HG03039 (cell line): Measurements from ENCODE around the gene FAM222A.

Experiments
- ATAC-seq: cut with Tn5 transposase; IDR thresholded peaks from one replicate; pipeline ENCODE4 v1.9.1; 2021; ENCODE audit warnings: mild to moderate bottlenecking, moderate library complexity; ENCODE audit not compliant: unreplicated experiment

Gene FAM222A

DNA sequence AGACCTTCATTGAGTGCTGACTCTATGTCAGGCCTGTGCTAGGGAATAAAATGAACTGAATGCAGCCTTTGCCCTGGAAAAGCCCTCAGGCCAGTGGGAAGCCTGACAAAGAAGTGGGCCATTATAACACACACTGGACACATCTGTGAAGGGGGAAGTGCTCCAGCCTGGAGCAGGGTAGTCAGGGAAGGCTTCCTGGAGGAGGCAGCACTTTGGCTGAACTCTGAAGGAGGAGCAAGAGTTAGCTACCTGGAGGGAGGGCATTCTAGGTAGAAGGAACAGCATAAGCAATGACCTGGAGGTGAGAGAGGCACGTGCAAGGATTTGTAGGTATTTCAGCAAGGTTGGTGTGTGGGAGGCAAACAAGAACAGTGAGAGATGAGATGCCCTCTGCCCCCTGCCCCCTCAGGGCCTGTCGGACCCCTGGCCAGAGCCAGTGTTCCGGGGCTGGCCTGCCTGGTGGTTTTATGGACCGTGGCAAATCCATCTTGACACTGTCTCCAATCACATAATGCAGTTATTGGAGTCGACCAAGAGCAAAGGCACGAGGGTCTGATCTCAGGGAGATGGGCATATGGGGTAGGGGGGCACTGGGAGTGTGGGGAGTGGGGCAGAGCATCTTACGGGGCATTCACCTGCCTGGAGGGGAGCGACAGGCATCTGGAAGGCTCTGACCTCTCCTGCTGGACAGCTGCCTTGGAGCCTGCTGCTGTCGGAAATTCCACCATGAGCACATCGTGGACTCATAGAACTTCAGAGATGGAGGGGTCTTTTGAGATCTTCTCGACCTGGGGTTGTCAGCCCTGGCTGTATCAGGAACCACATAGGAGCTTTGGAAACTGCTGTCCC, 2.7 kb upstream of the FAM222A start:
- ATAC-seq = no peak

DNA sequence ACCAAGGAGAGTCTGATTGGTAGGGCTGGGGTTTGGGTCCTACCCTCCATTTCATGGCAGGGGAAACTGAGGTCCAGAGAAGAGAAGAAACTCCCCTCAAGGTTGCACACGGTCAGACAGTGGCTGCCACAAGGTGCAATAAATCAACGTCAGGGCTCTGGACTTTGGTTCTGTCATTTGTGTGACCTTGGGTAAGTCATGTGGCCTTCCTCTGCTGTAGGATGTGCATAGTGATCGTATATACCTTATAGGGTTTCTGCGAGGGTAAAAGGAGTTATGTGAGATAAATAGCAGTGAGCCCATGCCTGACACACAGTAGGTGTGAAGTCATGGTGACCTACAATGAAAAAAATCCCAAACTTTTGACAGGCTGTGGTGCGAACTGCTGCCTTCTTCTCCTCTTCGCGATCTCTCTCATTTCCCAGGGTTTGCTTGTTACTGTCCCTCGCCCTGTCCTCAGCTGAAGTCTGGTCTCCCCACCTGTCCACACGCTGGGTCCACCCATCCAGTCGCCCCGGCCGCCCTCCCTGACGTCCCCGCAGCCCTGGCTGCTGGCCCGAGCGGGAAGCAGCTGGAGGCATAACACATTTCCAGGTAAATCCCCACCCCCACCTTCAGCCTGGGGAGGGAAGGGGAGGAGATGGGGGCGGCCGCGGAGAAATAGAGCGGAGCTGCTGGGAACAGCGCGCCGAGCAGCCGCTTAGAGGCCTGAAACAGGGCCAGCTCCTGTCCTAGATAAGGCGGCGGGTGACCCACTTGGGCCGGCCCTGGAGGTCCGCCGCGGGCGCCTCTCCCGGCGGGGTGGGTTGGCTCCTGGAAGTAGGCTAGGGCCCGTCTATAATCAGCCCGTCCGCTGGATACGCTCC, 1.8 kb upstream of the FAM222A start:
- ATAC-seq = no peak

DNA sequence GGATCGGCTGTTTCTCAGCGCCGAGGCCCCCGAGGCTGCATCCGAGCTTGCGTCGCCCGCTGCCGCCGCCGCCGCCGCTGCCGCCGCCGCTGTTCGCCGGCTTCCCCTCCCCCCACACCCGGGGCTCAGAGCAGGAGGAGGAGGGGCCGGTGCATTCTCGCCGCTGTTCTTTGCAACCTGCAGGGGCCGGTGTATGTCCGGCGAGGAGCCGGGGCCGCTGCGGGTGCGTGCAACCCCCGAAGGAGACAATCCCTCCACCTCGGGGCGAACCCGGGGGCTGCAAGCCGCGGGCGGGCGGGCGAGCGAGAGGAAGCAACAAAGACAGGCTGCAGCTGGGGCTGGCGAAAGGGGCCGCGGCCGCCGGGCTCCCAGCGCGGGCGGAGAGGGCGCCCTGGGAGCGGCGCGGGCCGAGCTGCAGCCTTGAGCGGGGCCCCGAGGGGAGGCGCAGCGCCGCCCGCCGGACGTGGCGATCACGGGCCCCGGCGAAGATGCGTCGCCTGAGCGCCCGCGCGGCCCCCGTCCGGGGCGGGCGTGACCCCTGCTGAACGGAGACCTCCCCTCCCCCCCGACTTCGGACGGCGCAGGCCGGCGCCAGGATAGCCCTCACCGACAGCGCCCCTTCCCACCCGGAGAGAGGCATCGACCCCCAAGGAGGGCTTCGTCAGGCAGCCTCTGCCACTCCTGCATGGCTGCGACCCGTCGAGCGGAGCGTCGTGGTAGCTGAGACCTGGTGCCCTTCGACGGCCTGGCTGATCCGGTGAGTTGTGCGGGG, 702 bp downstream of the FAM222A start:
- no peak for ATAC-seq

DNA sequence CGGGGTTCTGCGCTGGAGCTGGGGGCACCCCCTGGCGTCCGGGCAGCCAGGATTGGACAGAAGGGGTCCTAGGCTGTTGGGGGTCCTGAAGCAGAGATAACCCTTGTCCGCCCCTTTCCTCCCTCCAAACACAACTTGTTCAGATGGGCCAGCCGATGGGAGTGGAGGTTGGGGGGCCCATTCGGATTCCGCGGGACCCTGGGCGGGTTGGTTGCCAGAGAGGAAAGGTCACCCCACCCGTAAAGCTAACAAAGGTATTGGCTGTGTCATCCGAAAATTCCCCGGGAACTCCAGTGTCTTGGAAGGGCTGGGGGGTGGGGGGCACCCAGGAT, 1.3 kb downstream of the FAM222A start:
- no peak for ATAC-seq

DNA sequence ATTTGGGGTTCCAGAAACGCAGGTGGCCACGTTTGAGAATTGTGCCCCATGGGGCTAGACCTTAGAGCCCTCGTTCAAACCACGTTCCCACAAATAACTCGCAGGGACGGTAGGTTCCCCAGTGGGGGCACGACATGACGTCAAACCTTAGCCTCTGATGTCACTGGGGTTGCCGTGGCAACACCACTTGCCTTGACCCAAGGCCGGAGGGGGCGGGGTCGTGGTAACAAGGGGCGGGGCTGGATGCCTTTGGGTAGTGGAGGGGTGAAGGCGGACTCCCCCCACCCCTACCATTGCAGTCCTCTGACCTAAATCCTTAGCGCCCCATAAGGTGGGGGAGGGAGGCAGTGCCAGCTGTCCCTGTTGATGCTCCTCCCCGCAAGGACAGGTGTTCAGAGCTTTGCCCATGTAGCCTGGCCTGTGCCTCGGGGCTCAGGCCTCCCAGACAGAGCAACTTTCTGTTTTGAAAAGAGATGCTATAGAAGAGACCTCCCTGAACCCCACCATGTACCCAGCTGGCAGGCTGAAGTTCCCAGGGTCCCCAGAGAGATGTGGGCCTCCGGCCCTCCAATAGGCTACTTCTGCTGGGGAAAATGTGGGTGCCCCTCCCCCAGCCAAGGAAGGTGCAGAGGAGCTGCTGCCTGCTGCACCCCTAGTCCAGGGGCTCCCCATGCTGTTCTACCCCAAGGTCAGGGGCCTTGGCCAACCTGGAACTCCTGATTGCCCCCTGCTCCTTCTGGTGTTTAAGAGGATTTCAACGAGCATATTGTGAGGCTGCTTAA, 1.9 kb downstream of the FAM222A start:
- no peak for ATAC-seq

DNA sequence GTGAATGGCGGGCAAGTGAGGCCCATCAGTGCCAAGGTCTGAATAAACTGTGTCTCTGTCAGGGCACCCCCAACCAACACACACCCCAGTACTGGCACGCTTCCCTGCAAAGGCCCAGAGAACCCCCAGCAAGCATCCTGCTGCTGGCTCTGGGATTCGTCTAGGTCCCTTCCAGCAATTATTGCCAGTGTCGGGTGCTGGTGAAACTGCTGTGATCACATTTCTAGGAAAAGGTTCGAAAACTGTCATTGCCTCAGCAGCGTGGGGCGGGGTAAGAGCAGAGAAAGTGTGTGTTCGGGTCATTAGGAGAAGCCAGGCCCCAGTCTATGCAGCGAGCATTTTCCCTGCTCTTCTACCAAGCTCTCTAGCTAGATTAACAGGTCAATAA, 2.5 kb downstream of the FAM222A start:
- ATAC-seq = no peak

DNA sequence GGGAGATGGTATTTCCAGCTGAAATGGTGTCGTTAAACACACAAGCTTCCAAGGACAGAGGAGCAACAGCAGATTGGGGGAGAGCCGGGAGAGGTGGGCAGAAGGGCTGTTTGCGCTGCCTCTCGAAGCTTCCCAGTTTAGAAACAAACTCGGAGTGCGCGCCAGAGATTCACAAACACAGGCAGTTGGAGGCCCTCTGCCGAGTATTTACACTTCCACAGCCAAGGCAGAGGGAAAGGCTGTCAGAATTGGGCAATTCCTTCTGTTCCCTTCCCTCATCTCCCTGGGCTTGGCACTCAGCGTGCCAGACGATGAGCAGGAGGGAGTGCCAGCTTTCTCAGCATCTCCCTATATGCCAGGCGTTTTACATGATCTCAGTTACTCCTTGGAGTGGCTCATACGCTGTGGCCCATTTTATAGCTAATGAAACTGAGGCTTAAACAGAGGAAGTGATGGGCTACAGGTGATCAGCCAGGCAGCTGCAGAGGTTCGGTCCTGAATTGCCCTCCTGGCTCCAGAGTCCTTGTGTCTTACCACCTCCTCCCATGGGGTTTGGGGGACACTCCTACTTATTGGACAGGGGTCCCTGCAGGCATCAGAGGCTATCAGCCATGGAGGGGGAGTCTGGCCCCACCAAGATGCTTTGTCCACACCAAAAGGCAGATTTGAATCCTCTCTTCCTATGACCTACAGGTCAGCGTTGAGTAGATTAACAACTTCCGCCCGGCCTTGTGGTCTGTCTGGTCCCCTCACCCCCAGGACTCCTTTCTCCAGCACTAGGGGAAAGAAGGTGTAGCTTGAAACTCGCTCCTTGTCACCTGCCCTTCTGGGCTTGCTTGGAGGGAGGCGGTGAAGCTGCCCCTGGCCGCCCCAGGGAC, 3.1 kb downstream of the FAM222A start:
- ATAC-seq = no peak

DNA sequence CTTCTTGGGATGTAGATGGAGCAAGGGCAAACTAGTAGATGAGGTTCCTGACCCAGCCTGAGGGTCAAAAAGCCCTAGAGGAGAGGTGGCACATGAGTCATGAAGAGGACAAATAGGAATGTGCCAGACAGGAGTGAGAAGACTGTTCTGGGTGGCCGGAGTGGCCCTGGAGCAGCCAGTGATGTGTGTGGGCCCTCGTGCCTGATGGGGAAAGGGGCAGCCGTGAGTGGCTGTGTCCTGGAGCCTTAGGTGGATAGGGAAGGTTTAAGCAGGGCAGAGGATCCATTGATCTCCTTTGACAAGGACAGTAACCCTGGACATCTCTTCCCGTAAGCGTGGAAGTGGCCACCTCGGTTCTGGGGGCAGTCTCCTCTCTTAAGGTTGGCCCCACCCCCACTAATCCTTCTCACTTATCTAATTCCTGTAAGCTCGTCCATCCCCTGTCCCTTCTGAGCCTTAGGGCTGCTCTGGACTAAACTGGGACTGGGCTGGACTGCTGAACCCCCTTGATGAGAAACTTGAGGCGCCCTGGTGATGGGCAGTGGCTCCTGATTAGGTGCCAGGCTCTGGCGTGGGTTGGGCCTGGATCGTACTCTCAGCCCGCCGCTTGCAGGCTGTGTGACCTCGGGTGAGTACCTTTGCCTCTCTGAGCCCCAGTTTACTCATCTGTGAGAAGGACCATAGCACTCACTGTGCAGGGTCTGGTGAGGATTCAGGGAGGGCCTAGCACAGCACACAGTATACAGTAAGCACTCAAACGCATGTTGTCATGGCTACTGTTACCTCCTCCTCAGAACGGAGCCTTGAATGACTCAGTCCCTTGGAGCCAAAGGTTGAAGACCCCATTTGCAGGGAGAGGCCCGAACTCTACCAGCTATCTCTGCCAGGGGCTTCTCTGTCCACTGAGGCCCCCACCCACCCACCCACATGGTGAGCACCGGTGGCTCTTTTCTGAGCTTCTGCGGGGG, 4.0 kb downstream of the FAM222A start:
- no peak for ATAC-seq

DNA sequence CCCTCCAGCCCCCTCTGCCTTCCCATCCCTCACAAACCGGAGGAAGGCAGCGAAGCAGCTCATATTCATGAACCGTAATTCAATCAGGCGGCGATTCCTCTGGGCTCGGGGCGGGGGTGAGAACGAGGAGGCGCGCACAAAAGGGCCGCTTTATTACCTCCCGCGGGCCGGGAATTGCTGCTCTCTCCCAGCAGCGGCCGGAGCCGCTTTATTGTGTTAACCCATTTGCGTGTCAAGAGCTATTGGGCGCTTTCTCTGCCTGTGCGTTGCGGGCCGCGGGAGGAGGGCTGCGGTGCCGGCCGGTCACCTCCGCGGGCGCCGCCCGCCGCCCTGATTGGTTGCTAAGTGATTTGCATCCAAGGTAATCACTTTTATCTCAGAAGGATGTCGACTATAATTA, 4.8 kb downstream of the FAM222A start:
- no peak for ATAC-seq

DNA sequence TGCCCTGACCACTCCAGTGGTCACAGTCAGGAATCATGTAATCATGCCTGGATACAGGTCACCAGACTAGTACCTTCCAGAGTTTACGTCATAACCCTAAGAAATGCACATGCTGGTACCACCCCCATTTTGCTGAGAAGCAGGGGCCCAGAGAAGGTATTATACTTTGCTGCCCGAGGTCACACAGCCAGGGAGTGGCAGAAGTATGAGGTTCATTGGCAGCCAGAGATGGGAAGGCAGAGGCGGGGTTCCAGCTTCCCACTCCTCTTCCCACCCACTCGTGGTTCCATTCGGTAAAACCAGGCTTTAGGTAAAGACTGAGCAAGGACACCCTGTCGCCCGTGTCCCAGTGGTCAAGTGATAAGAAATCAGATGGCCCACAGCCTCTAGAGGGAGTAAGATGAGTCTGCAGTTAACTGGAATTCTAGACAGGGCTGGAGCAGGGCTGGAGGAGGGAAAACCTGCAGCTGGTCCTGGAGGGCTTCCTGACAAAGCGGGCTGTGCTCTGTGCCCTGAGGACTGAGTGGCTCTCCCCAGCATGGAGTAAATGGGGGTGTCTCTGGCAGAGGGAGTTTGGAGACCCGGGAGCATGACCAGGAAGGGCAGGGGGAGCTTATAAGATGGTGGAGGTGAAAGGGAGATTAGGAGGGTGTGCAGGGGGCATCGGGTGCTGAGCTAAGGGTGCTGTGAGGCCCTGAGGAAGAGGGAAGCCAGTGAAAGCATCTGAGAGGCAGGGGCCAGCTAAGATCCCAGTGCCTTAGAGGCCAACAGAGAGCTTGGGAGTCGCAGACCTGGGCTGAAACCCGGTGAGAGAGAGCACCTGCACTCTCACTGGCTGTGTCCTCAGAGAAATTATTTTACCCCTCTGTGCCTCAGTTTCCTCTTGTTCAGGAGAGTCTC, 5.7 kb downstream of the FAM222A start:
- ATAC-seq = no peak

DNA sequence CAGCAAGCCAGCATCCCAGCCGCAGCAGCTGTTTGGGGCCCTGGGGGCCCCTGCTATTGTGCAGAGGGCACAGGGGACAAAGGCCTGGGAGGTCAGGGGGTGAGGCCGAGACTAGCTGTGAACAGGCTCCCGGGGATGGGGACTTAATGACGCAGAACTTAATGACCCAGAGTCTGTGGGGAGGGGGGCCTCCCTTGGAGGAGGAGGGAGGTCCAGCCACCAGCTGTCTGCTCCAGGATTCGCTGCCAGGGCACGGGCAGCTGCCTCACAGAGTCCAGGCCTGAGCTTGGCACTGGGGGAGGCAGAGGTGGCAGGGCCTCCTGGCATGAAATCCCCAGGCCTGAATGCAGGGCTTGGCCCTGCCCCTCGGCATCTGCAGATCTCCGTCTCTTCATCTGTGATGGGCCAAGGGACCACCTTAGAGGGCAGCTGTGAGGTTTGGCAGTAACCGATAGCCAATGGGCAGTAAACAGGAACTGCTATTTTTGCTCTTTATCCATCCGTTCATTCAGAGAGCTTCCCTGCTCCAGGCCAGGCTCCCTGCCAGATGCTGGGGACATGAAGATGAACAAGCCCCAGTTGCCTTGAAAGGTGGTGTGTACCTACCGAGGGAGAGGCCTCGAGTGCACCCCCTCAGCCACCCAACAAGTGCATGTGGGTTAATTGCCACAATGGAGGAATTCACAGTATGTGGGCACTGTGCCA, 6.7 kb downstream of the FAM222A start:
- no peak for ATAC-seq

DNA sequence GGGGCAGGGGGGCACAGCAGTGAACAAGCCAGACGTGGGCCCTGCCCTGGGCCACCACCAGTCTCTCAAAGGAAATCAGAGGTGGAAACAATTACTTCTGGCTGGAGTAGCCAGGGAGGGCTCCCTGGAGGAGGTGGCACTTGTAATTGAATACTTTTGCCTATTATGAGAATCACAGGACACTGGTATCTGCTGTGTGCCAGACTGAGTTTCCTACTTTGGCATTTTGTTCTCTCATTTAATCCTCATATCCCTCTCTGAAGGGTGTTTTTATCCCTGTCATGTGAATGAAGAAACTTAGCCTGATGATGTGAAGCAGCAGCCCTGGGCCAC, 7.2 kb downstream of the FAM222A start:
- no peak for ATAC-seq

DNA sequence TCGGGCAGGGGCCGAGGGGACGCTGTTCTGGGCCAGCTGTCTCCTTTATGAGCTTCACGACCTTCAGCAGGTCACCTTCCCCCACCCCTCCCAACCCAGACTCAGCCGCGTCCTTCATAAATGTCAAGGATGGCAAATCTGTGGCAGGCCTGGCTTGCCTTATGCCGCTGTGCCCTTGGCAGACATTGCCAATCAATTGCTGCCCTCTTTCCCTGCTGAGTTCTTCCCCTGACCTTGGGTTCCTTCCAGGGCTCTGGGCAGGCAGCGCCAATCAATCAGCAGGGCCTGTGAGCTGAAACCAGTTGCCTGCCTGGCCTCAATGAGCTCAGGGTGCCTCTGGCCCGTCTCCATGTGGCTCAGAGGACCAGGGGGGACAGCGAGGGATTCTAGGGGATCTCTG, 7.7 kb downstream of the FAM222A start:
- no peak for ATAC-seq

DNA sequence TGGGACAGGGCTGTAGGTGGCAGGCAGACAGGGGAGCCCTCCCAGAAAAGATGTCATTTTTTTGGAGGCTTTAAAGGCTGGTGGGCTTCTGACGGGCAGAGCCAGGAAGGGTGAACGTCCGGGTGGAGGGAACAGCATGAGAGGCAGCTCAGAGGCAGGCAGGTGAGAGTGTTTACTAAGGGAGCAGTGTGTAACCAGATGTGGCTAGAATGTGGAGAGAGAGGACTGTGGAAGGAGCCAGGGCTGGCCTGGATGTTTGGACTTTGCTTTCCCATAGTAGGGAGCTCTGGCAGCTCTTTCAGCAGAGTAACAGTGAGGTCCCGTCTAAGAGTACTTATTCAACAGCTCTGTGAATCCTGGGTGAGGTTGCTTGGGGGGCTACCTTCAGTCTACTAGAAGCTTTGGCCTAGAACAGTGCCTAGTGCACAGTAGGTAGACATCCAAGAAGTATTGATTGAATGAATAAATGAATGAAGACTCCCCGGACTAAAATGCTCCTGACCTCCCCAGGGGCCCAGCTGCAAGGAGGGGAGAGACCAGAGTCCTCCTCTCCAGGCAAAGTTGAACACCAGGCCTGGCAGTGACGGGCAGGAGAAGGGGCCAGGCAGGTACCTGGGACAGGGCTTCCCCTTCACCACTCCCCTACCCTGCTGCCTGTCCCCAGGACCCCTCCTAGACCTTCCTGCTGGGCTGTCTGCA, 8.5 kb downstream of the FAM222A start:
- no peak for ATAC-seq

DNA sequence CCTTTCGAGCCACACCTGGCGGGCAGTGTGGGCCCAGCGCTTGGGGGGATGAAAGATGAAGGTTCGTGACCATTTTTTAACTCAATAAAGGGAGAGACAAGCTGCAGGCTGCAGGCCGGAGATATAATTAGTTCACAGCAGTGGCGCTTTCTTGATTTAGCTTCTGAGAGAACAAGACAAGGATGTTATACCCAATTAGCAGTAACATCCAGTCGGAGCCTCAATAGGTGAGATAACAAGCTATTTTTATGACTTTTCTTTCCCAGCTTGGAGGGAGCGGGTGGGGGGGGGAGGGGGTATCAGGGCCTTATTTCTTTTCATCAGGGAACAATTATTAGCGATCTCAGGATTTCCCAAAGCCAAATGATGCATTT, 9.1 kb downstream of the FAM222A start:
- no peak for ATAC-seq

DNA sequence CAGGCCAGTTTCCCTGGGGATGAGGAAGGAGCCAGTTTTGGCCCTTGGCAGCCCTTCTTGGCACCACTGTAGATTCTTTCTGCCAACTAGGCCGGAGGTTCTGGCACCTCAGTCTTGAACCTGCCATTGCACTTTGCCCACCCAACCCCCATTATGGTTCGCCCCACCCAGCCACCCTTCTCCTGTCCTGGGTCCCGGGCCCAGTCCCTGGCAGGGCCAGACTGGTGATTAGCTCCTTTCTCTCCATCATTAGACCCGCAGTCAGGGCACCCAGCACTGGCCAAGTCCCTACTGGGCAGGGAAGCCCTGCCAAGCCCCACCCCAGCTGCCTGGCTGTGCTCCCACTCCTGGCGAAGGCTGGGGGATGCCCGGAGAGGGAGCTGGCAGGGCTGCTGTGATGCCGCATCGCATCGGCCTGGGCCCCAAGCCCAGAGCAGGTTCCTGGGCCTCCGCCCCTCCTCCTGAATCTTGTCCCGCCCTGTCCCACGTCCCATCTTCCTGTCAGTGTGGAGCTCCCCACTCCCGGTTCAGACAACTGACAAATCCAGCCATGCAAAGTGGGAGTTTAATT, 9.8 kb downstream of the FAM222A start:
- ATAC-seq = no peak
